H9 (cell line): ENCODE measurements around the gene ELOVL3. TPM values are rescaled to one million over a fixed set of nuclear protein-coding genes. Genes with fewer than 3 reads are reported as not detected.

Experiments used
- DNase-seq: peaks from one replicate; pipeline ENCODE4 v3.0.0-alpha.2; 2017
- H2AFZ ChIP-seq: one replicate; pipeline ENCODE4 v1.6.1; 2013; ENCODE audit warnings: mild to moderate bottlenecking, low read length, control low read depth, moderate library complexity
- H2AK5ac ChIP-seq: 2 replicates; pipeline ENCODE4 v1.6.1; 2013; ENCODE audit warnings: low read length, control low read depth, mixed read lengths; ENCODE audit not compliant: insufficient read length
- H2BK120ac ChIP-seq: one replicate; pipeline ENCODE4 v1.6.1; 2013; ENCODE audit warnings: low read depth, mild to moderate bottlenecking, low read length, control low read depth, inconsistent platforms; ENCODE audit not compliant: poor library complexity, severe bottlenecking
- H2BK12ac ChIP-seq: 2 replicates; pipeline ENCODE4 v1.6.1; 2013; ENCODE audit warnings: low read length, control low read depth, mixed read lengths, low read depth; ENCODE audit not compliant: insufficient read length
- H2BK15ac ChIP-seq: 2 replicates; pipeline ENCODE4 v1.6.1; 2013; ENCODE audit warnings: low read depth, low read length, control low read depth
- H2BK20ac ChIP-seq: one replicate; pipeline ENCODE4 v1.6.1; 2013; ENCODE audit warnings: low read depth, mild to moderate bottlenecking, low read length, control low read depth, inconsistent platforms; ENCODE audit not compliant: poor library complexity, severe bottlenecking
- H2BK5ac ChIP-seq: 2 replicates; pipeline ENCODE4 v1.6.1; 2013; ENCODE audit warnings: low read length, control low read depth, mixed read lengths; ENCODE audit not compliant: insufficient read length
- H3K14ac ChIP-seq: 2 replicates; pipeline ENCODE4 v1.6.1; 2013; ENCODE audit warnings: low read length, control low read depth; ENCODE audit not compliant: insufficient read depth
- H3K18ac ChIP-seq: 2 replicates; pipeline ENCODE4 v1.6.1; 2013; ENCODE audit warnings: low read depth, mild to moderate bottlenecking, mixed read lengths, low read length, control low read depth; ENCODE audit not compliant: insufficient read length
- H3K23ac ChIP-seq: 2 replicates; pipeline ENCODE4 v1.6.1; 2013; ENCODE audit warnings: low read length, control low read depth, mixed read lengths, low read depth; ENCODE audit not compliant: insufficient read length
- H3K23me2 ChIP-seq: 2 replicates; pipeline ENCODE4 v1.6.1; 2013; ENCODE audit warnings: low read depth, mild to moderate bottlenecking, mixed read lengths, low read length, control low read depth; ENCODE audit not compliant: insufficient read length, poor library complexity, severe bottlenecking
- H3K27ac ChIP-seq: 2 replicates; pipeline ENCODE4 v1.5.1; 2013; ENCODE audit warnings: low read length, control low read depth, mixed read lengths, low read depth; ENCODE audit not compliant: insufficient read length
- H3K27me3 ChIP-seq: 2 replicates; pipeline ENCODE4 v1.6.1; 2013; ENCODE audit warnings: low read length, control low read depth, inconsistent platforms; ENCODE audit not compliant: insufficient read depth
- H3K4ac ChIP-seq: 2 replicates; pipeline ENCODE4 v1.6.1; 2013; ENCODE audit warnings: low read depth, mild to moderate bottlenecking, control low read depth, inconsistent platforms, low read length, moderate library complexity
- H3K4me1 ChIP-seq: 2 replicates; pipeline ENCODE4 v1.6.1; 2013; ENCODE audit warnings: low read length, control low read depth, inconsistent platforms; ENCODE audit not compliant: insufficient read depth
- H3K4me2 ChIP-seq: 2 replicates; pipeline ENCODE4 v1.6.1; 2013; ENCODE audit warnings: low read length, control low read depth, mixed read lengths; ENCODE audit not compliant: insufficient read length, insufficient read depth
- H3K56ac ChIP-seq: 2 replicates; pipeline ENCODE4 v1.6.1; 2013; ENCODE audit warnings: low read depth, mild to moderate bottlenecking, mixed read lengths, low read length, control low read depth; ENCODE audit not compliant: insufficient read length
- H3K79me1 ChIP-seq: 2 replicates; pipeline ENCODE4 v1.6.1; 2013; ENCODE audit warnings: low read depth, mild to moderate bottlenecking, moderate library complexity, low read length, control low read depth, inconsistent platforms; ENCODE audit not compliant: insufficient read depth, poor library complexity, severe bottlenecking
- H3K79me2 ChIP-seq: 2 replicates; pipeline ENCODE4 v1.6.1; 2013; ENCODE audit warnings: low read length, control low read depth, inconsistent platforms; ENCODE audit not compliant: insufficient read depth
- H3K9ac ChIP-seq: 2 replicates; pipeline ENCODE4 v1.6.1; 2013; ENCODE audit warnings: low read length, control low read depth, mixed read lengths; ENCODE audit not compliant: insufficient read length; ENCODE audit errors: extremely low read depth
- H3K9me3 ChIP-seq: one replicate; pipeline ENCODE4 v1.6.1; 2013; ENCODE audit warnings: low read depth, low read length, inconsistent platforms; ENCODE audit not compliant: control insufficient read depth
- H3T11ph ChIP-seq: one replicate; pipeline ENCODE4 v1.6.1; 2013; ENCODE audit warnings: mild to moderate bottlenecking, low read length, control low read depth, inconsistent platforms
- H4K20me1 ChIP-seq: one replicate; pipeline ENCODE4 v1.6.1; 2013; ENCODE audit not compliant: control insufficient read depth, insufficient read length, insufficient read depth
- H4K5ac ChIP-seq: 2 replicates; pipeline ENCODE4 v1.6.1; 2013; ENCODE audit warnings: low read depth, mild to moderate bottlenecking, mixed read lengths, low read length, control low read depth; ENCODE audit not compliant: insufficient read length
- H4K8ac ChIP-seq: replicated peaks from 2 replicates; pipeline ENCODE4 v1.6.1; 2013; ENCODE audit warnings: low read length, control low read depth, mixed read lengths, low read depth; ENCODE audit not compliant: insufficient read length
- H4K91ac ChIP-seq: 2 replicates; pipeline ENCODE4 v1.6.1; 2013; ENCODE audit warnings: low read depth, mild to moderate bottlenecking, moderate library complexity, mixed read lengths, low read length, control low read depth; ENCODE audit not compliant: insufficient read length
- H3K27ac Mint-ChIP-seq, 3 experiments: 2 replicates in 2 of 3; 3 replicates in 1 of 3; pipeline ENCODE4 v1.8.0; 2020 to 2021; ENCODE audit warnings: mixed read lengths in 3 of 3, mild to moderate bottlenecking in 1 of 3, moderate library complexity in 1 of 3
- H3K27me3 Mint-ChIP-seq: 2 replicates; pipeline ENCODE4 v1.8.0; 2021; ENCODE audit warnings: low read depth, mild to moderate bottlenecking, moderate library complexity, mixed read lengths
- H3K36me3 Mint-ChIP-seq, 3 experiments: 2 replicates in 2 of 3; 3 replicates in 1 of 3; pipeline ENCODE4 v1.8.0; 2020 to 2021; ENCODE audit warnings: low read depth in 3 of 3, mixed read lengths in 3 of 3; ENCODE audit not compliant: insufficient read depth in 1 of 3
- H3K4me1 Mint-ChIP-seq, 2 experiments: 2 replicates each; pipeline ENCODE4 v1.8.0; 2020; ENCODE audit warnings: mixed read lengths in 2 of 2
- H3K4me3 Mint-ChIP-seq, 2 experiments: 2 replicates in 1 of 2; 3 replicates in 1 of 2; pipeline ENCODE4 v1.8.0; 2020 to 2021; ENCODE audit warnings: mild to moderate bottlenecking in 2 of 2, mixed read lengths in 2 of 2, moderate library complexity in 1 of 2
- H3K9me3 Mint-ChIP-seq, 2 experiments: 2 replicates in 1 of 2; 3 replicates in 1 of 2; pipeline ENCODE4 v1.8.0; 2020; ENCODE audit warnings: mild to moderate bottlenecking in 2 of 2, mixed read lengths in 2 of 2, moderate library complexity in 1 of 2
- total RNA-seq: library from RNA; stranded (reverse); gene quantifications from 2 replicates; pipeline ENCODE4 v1.2.1, GENCODE V29; 2021
- TF ChIP-seq, protein P1 (sequence below): fragments of 200-600 bp; sonication (generic); conservative IDR thresholded peaks from 3 replicates; pipeline ENCODE4 v1.8.0; 2021; ENCODE audit warnings: antibody characterized with exemption, mild to moderate bottlenecking

Gene ELOVL3
- total RNA-seq, 1 experiment from 2014 or later = not detected

DNA sequence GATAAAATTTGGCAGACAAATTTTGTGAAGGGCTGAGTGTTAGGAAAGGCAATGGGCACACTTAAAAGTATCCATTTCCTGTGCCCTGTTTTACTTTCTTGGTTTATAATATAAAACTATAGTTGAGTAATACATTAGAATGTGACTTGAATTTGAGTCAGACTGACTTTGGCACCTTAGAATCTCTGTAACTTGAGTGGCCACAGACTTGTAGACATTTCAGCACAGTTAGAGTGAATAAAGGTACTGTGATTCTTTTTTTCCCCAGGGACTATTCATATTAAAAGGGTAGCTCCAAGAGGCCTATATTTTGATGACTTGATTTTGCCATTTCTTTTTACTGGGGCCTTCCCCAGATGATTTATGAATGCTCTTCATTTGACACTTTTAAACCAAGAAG, 41.6 kb downstream of the ELOVL3 start:
- no peaks in the 10 kb centered on the region for H3K79me2 ChIP-seq

More for the DNA sequence above, 41.6 kb downstream of the ELOVL3 start:
- H3K23me2 ChIP-seq = no peaks in the 10 kb centered on the region
- H2BK15ac ChIP-seq = no peak overlapping the region
- H4K5ac ChIP-seq = no peak overlapping the region
- H3K4me1 Mint-ChIP-seq = peaks cover 4% of the 10 kb centered on the region in 2 experiments; a peak in 2 of 4 replicates
- no peak overlapping the region for H3K18ac ChIP-seq
- no peak overlapping the region for H3K27ac Mint-ChIP-seq
- no peaks in the 10 kb centered on the region for H3K9me3 Mint-ChIP-seq
- DNase-seq = no peak
- no peaks in the 10 kb centered on the region for H3K27me3 Mint-ChIP-seq
- TF ChIP-seq, protein P1, sequence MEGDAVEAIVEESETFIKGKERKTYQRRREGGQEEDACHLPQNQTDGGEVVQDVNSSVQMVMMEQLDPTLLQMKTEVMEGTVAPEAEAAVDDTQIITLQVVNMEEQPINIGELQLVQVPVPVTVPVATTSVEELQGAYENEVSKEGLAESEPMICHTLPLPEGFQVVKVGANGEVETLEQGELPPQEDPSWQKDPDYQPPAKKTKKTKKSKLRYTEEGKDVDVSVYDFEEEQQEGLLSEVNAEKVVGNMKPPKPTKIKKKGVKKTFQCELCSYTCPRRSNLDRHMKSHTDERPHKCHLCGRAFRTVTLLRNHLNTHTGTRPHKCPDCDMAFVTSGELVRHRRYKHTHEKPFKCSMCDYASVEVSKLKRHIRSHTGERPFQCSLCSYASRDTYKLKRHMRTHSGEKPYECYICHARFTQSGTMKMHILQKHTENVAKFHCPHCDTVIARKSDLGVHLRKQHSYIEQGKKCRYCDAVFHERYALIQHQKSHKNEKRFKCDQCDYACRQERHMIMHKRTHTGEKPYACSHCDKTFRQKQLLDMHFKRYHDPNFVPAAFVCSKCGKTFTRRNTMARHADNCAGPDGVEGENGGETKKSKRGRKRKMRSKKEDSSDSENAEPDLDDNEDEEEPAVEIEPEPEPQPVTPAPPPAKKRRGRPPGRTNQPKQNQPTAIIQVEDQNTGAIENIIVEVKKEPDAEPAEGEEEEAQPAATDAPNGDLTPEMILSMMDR = no peak
- no peak overlapping the region for H2AK5ac ChIP-seq
- no peak overlapping the region for H3K4ac ChIP-seq
- H3K14ac ChIP-seq = no peak overlapping the region
- H2BK5ac ChIP-seq = no peak overlapping the region
- H3T11ph ChIP-seq = no peak overlapping the region
- no peak overlapping the region for H4K8ac ChIP-seq
- no peak overlapping the region for H2BK12ac ChIP-seq
- H3K4me1 ChIP-seq = no peaks in the 10 kb centered on the region
- H3K23ac ChIP-seq = no peak overlapping the region
- no peak overlapping the region for H3K9ac ChIP-seq
- H3K27ac ChIP-seq = no peak overlapping the region
- H3K4me3 Mint-ChIP-seq = no peak overlapping the region
- H3K4me2 ChIP-seq = no peak overlapping the region
- H3K56ac ChIP-seq = no peak overlapping the region
- no peaks in the 10 kb centered on the region for H3K9me3 ChIP-seq
- no peak overlapping the region for H2AFZ ChIP-seq
- no peak overlapping the region for H2BK120ac ChIP-seq
- peaks cover 4% of the 10 kb centered on the region for H3K79me1 ChIP-seq
- H4K20me1 ChIP-seq = no peaks in the 10 kb centered on the region
- no peak overlapping the region for H2BK20ac ChIP-seq
- H3K36me3 Mint-ChIP-seq = no peaks in the 10 kb centered on the region
- no peak overlapping the region for H4K91ac ChIP-seq
- no peaks in the 10 kb centered on the region for H3K27me3 ChIP-seq
